Measurements from ENCODE around the gene KCTD1.

The KCTD1 gene

GRCh38 chr18:26548415-26549262 is at the start of gene KCTD1:
Gene KCTD1 (minus strand): TSS chr18:26548553. CDS start chr18:26548536, 17 bp downstream.
- peak; percentile 72 for DNase-seq (ENCODE audit: low read depth)

DNA sequence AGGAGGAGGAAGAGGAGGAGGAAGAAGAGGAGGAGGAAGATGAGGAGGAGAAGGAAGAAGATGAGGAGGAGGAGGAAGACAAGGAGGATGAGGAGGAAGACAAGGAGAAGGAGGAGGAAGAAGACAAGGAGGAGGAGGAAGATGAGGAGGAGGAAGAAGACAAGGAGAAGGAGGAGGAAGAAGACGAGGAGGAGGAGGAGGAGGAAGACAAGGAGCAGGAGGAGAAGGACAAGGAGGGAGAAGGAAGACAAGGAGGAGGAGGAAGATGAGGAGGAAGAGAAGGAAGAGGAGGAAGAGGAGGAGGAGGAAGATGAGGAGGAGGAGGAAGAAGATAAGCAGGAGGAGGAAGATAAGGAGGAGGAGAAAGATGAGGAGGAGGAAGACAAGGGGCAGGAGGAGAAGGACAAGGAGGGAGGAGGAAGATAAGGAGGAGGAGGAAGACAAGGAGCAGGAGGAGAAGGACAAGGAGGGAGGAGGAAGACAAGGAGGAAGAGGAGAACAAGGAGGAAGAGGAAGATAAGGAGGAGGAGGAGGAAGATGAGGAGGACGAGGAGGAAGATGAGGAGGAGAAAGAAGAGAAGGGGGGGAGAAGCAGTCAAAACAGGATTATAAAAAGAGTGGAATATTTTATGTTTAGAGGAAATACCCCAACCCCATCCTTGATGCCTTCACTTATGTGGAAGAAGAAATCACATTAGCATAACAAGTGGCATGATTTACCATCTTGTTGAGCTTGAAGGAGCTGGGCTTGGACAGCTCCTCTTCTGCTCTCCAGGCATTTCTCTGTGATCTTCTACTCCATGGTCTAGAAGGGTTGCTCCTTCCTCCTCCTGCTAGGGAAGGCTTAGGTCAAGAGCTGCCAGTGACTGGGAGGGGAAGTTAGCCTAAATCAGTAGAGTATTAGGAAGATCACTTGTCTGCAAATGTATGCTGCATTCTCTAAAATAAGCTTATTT is 45.3 kb upstream of the KCTD1 start:
- DNase-seq (ENCODE audit: low read depth), result no peak

DNA sequence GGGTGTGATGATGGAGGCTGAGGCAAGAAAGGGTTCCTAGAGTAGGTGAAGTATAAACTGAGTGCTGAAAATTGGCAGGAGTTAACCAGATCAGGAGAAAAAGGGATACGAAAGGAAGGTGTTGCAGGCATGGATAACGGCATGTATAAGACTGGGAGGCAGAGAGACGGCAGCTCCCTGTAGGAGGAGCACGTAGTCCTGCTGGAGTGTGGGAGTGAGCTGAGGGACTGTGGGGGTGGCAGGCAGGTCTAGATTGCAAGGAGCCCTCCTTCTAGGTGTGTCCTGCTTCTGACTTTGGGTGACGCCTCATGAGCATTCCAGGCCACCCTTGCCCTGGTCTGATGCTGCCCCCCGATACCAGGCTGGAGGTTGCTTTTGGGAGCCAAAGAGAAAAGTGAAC is 36.4 kb upstream of the KCTD1 start:
- no peak for DNase-seq (ENCODE audit: low read depth)

- no peak for DNase-seq (ENCODE audit: low read depth)
Observed at GRCh38 chr18:26579941-26580618, 31.7 kb upstream of the KCTD1 start.

- DNase-seq (ENCODE audit: low read depth), result no peak
Observed at GRCh38 chr18:26575865-26576217, 27.5 kb upstream of the KCTD1 start.

- no peak for DNase-seq (ENCODE audit: low read depth)
Observed at GRCh38 chr18:26574958-26575864, 26.9 kb upstream of the KCTD1 start.

DNA sequence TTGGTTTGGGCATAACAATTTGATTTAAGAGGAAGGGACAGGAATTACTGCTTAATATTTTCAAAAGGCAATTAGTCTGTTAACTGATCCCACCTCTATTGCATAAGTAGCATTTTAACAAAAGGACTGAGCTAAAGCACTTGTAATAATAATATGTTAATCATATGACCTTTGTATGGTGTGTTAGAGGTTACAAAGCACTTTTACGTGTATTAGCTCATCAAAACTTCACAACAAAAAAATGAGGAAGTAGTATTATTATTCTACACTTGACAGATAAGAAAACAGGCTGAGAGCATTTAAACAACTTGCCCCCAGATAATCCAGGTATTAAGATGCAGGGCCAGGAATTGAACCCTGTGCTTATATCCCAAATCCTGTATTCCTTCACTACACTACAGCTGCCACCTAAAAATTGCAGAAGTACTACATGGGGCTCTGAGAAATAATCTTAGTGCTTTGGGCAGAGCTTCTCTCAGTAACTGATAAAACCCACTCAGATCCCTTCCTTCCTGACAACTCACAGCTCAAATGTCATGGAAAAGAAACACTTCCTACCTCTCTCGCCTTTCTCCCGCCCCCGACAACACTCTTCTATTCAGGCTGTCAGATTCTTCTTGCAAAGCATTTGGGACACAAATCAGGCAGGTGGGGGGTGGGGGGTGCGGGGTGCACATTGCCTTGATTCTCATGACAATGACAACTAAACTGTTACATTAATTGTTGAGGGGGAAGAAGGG is 20.7 kb upstream of the KCTD1 start:
- DNase-seq (ENCODE audit: low read depth), result no peak

DNA sequence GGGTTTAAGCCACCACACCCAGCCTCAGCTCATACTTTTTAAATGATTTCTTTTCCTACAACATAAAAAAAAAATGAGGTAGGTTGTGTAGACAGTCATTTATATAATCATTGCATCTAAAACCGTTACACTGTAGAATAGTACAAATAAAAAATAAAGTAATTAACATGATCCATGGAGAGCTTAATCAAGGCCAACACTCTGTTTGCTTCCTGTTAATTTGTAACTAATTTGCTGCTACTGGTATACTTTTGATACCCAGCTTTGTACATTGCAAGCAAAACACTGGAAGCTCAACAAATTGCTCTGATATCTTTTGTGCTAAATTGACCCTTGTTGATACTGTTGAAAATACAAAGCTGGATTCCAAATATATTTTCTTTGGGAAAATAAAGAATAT is 20.2 kb upstream of the KCTD1 start:
- no peak for DNase-seq (ENCODE audit: low read depth)

GRCh38 chr18:26566874-26567555 is 18.7 kb upstream of the KCTD1 start:
- no peak for DNase-seq (ENCODE audit: low read depth)

DNA sequence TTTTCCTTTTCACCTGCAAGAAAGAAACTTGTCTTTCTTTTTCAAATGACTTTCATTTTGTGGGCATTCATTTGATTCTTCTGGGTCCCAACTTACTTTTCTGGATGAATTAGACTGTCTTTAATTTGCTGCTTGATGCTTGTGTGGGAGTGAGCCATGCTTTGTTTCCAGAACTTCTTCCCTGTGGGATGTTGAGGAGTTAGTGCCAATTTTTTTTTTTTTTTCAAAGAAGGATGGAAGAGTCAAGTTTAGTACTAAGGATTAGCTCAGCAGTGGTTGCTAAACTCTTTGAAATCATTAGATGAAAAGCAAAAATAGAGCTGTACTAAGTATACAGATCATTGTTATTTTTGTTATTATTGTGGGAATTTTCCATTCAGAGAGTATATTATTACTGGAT is 17.2 kb upstream of the KCTD1 start:
- no peak for DNase-seq (ENCODE audit: low read depth)

DNA sequence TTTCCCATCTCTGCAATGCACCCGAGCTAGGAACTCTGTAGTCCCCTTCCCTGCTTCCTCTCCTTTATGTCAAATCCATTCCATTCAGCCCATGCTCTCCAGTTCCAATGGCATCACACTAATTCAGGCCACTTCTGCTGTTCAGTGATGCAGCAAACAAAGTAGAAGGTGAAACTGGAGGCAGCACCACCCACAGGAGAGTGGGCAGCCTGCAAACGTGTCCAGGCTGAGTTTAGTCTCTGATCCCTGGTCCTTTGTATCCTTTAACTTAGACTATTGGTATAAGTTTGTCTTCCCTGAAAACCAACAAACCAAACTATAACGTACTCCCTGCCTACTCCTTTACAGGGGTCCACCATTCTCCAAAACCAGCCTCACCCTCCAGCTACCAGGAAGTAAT is 14.7 kb upstream of the KCTD1 start:
- no peak for DNase-seq (ENCODE audit: low read depth)

DNA sequence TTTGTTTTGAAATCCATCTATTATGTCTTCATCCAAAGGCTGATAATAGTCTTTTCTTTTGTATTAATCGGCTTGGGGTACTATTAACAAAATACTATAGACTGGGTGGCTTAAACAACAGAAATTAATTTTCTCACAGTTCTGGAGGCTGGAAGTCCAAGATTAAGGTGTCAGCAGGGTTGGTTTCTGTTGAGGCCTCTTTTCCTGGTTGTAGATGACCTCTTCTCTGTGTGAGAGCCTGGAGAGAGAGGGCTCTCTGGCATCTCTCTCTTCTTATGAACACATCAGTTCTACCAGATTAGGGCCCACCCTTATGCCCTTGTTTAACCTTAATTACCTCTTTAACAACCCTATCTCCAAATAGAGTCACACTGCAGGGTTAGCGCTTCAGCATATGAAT is 14.2 kb upstream of the KCTD1 start:
- no peak for DNase-seq (ENCODE audit: low read depth)

- no peak for DNase-seq (ENCODE audit: low read depth)
Observed at GRCh38 chr18:26561769-26562168, 13.4 kb upstream of the KCTD1 start.

DNA sequence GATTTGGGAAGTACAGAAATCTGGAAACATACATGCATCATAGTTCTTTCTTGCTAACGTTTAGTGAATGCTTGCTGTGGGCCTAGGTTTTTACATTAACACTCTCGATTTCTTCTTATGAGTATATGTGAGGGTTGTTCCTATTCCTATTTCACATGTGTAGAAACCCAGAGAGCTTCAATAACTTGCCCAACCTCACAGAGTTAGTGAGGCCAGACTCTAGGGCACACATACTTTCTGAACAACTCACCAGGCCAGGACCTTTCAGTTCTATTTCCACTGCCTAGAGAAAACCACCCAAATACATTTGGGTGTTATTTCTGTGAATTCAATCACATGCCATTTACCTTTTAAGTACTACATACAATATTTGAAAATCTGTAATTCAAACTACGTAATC is 8.2 kb upstream of the KCTD1 start:
- no peak for DNase-seq (ENCODE audit: low read depth)

DNA sequence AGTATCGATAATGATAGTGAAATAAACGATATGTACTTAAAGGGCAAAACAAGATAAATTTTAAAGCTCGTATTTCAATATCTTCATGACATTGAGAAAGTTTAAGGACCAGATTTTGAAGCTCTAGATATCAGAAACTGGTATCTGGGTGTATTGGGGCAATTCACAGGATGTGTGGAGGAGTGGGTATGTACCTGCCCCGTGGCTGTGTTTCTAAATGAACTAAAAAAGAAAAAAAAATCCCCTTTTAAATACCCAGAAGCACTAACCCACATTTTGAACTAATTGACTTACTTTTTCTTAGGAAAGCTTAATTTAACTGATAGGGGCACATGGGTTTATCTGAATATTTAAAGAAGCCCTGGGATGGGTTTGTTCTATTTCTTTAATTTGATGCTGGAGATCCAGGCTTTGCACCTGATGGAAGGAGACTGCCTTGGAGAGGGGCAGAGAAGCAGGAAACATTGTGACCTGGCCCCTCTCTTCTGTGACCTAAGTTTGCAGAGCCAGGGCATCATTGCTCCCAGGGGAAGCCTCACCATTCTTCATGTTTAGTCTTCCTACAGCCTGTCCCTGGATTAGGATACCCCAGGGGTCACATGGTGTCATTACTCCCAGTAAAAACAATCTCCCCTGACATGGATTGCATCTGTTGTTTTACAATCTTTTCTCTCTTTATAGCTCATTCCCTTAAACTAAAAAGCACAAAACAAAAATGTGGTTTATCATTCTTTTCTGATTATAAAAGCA is 7.6 kb upstream of the KCTD1 start:
- no peak for DNase-seq (ENCODE audit: low read depth)

GRCh38 chr18:26553943-26554342 is 5.6 kb upstream of the KCTD1 start:
- DNase-seq (ENCODE audit: low read depth), result no peak

- DNase-seq (ENCODE audit: low read depth), result no peak
Observed at GRCh38 chr18:26551695-26552081, 3.3 kb upstream of the KCTD1 start.

DNA sequence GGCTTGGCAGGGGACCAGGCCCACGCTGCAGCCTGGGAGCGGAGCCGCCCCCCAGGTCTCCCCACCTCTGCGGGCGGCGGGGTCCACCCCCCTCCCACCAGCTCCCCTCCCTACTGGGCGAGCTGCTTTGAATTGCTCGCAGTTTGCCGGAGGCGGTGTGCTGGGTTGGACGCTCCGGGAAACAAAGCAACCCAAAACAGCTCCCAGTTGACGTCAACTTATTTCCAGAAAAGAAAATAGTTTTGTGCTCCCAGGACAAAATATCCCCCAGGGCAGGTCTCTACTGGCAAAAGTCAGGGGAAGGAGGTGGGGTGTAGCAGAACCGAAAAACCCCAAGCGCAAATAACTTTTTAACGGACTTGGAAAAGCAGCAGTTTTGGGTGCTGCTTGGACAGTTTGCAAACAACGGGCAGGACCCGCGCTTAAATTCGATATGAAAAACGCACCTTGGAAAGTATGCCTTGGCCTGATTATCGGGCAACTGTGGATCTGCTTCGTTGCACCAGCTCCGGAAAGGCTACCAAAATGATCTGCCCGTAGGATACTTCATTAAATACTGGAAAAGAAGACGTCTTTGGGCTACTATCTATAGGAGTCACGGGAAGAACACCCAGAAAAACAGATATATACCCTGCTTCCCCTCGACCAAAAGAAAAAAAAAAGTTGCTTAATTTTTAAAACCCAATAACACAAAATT is 2.8 kb upstream of the KCTD1 start:
- no peak for DNase-seq (ENCODE audit: low read depth)

Data from activated T-cell treated with anti-CD3 and anti-CD28 coated beads for 48 hours (primary cell).